A549 (cell line): ENCODE data around the gene NOXA1. TPM values are rescaled to one million over a fixed set of nuclear protein-coding genes. Genes with fewer than 3 reads are reported as not detected.

ENCODE experiments used
- ATAC-seq, 2 experiments: fragments of 200-7000 bp in 1 of 2; fragments of >200 bp in 1 of 2; cut with Nextera tagmentation in 1 of 2; cut with Tn5 transposase in 1 of 2; 3 replicates each; pipeline versions ENCODE4 v1.8.0 to v1.9.1; 2018 to 2020; ENCODE audit warnings: mild to moderate bottlenecking in 1 of 2, moderate library complexity in 1 of 2
- CTCF ChIA-PET: fragments of 300-600 bp; sonication (Branson Sonifier 250); formaldehyde crosslinking; extraction: SDS; loops from one replicate; lab custom pipeline; 2021; ENCODE audit warnings: antibody characterized with exemption, inconsistent platforms; lab: Yijun Ruan, JAX
- POLR2A ChIA-PET: fragments of 350-600 bp; formaldehyde crosslinking; extraction: SDS; loops from one replicate; lab custom pipeline; 2021; ENCODE audit warnings: antibody characterized with exemption, inconsistent platforms; lab: Yijun Ruan, JAX
- DNase-seq, 2 experiments: peaks; one replicate each; pipeline versions ENCODE4 v3.0.0 to v3.0.0-alpha.2; 2011 to 2016; ENCODE audit warnings: low read depth in 1 of 2, low spot score in 1 of 2
- FAIRE-seq: peaks from 2 replicates; lab custom pipeline; 2011; peaks lifted over from hg19 to GRCh38; lab: Jason Lieb, UNC
- H3K27ac ChIP-seq, 2 experiments: fragments of >200 bp; sonication (Bioruptor Twin); formaldehyde crosslinking; 3 replicates each; pipeline ENCODE4 v1.5.1; 2016 to 2017
- H3K4me1 ChIP-seq: fragments of >200 bp; sonication (Bioruptor Twin); formaldehyde crosslinking; 3 replicates; pipeline ENCODE4 v1.6.1; 2016
- H3K4me2 ChIP-seq: fragments of >200 bp; sonication (Bioruptor Twin); formaldehyde crosslinking; 3 replicates; pipeline ENCODE4 v1.6.1; 2016
- H3K4me3 ChIP-seq: fragments of >200 bp; sonication (Bioruptor Twin); formaldehyde crosslinking; 3 replicates; pipeline ENCODE4 v1.5.1; 2016
- H3K9me3 ChIP-seq: fragments of >200 bp; sonication (Bioruptor Twin); formaldehyde crosslinking; 3 replicates; pipeline ENCODE4 v1.6.1; 2016
- ATOH8 ChIP-seq: fragments of 250-450 bp; sonication (Bioruptor Pico); IDR thresholded peaks from 2 replicates; pipeline ENCODE4 v1.5.0; 2020; ENCODE audit warnings: low read depth, mild to moderate bottlenecking, moderate library complexity
- BHLHE40 ChIP-seq: IDR thresholded peaks from 2 replicates; pipeline ENCODE4 v1.6.1; 2012; ENCODE audit warnings: low read depth, low read length, inconsistent platforms
- CHD2 ChIP-seq: fragments of 150-350 bp; IDR thresholded peaks from 2 replicates; pipeline ENCODE4 v1.6.1; 2014; ENCODE audit warnings: low read length; ENCODE audit not compliant: partially characterized antibody
- E2F6 ChIP-seq: IDR thresholded peaks from 2 replicates; pipeline ENCODE4 v1.6.1; 2012; ENCODE audit warnings: low read depth, borderline replicate concordance
- HOXB5 ChIP-seq: fragments of 250-450 bp; sonication (Bioruptor Pico); IDR thresholded peaks from 2 replicates; pipeline ENCODE4 v1.5.0; 2020; ENCODE audit warnings: mild to moderate bottlenecking, moderate library complexity
- MYC ChIP-seq: IDR thresholded peaks from 2 replicates; pipeline ENCODE4 v1.6.1; 2012; ENCODE audit warnings: mild to moderate bottlenecking, inconsistent platforms, low read length, improper control_type of control experiment, borderline replicate concordance
- PBX3 ChIP-seq: IDR thresholded peaks from 2 replicates; pipeline ENCODE4 v1.6.1; 2012
- PHF8 ChIP-seq: fragments of 200-600 bp; sonication (generic); IDR thresholded peaks from 2 replicates; pipeline ENCODE4 v1.6.1; 2016; ENCODE audit warnings: low read depth, mild to moderate bottlenecking, antibody characterized with exemption, moderate library complexity, borderline replicate concordance
- POLR2A ChIP-seq: IDR thresholded peaks from 2 replicates; pipeline ENCODE4 v1.6.1; 2012; ENCODE audit warnings: mild to moderate bottlenecking, low read length
- POLR2AphosphoS2 ChIP-seq: conservative IDR thresholded peaks from 2 replicates; pipeline ENCODE4 v1.6.1; 2012; ENCODE audit warnings: low read length, improper control_type of control experiment, inconsistent platforms
- REST ChIP-seq: fragments of 200-600 bp; sonication (generic); IDR thresholded peaks from 2 replicates; pipeline ENCODE4 v1.6.1; 2016; ENCODE audit warnings: antibody characterized with exemption, mild to moderate bottlenecking, moderate library complexity
- USF2 ChIP-seq: fragments of 450-650 bp; IDR thresholded peaks from 2 replicates; pipeline ENCODE4 v1.6.1; 2014; ENCODE audit warnings: antibody characterized with exemption
- WGBS: methylation state at CpG from one replicate; pipeline ENCODE4 v1.1.6; 2017; ENCODE audit errors: missing lambda C conversion rate; 5-methylcytosine and 5-hydroxymethylcytosine counted together
- polyA plus RNA-seq, 4 experiments: library from polyadenylated mRNA; depleted of rRNA in 3 of 4; stranded (reverse); fragments of >200 nt; fragmentation: RNase III in 1 of 4; extraction: RNeasy Plus Mini Kit Qiagen cat#74134 plus additional on column Dnase treatment in 1 of 4; gene quantifications; 2 replicates in 3 of 4; 3 replicates in 1 of 4; pipeline ENCODE4 v1.2.3, GENCODE V29; 2011 to 2017

NOXA1 gene
- polyA plus RNA-seq, 2 of the 4 experiments (the other 2 are of a cell fraction), result 0.44 to 1.5 TPM

- Histone ChIP-seq H3K4me3 (no peak overlapping the region), H3K4me1 (peaks cover 17% of the 10 kb centered on the region), H3K27ac (no peak overlapping the region), H3K4me2 (no peak overlapping the region), H3K9me3 (no peaks in the 10 kb centered on the region)
- no peak for DNase-seq
- 92% methylated on average over 7 of the region's 23 CpGs for whole genome bisulfite sequencing
- no peak for FAIRE-seq
- TF ChIP-seq REST, result no peak
- no peak for TF ChIP-seq USF2
- no peak for TF ChIP-seq ATOH8 (CRISPR knock-in tag)
- TF ChIP-seq MYC, result no peak
- TF ChIP-seq PHF8, result no peak
- no peak for TF ChIP-seq POLR2AphosphoS2
- no peak for TF ChIP-seq HOXB5 (CRISPR knock-in tag)
- no peak for TF ChIP-seq CHD2
- TF ChIP-seq BHLHE40, result no peak
- TF ChIP-seq E2F6, result no peak
- POLR2A ChIA-PET, result no interaction called here
- CTCF ChIA-PET, result interaction anchor here (1.3 kb wide), 1 partner anchor 8 kb away, joined by 5 read pairs; no protein-coding TSS in a partner anchor
- no peak for ATAC-seq
Observed at GRCh38 chr9:137416006-137416562, 7.1 kb upstream of the NOXA1 start.

GRCh38 chr9:137416563-137417151, 6.5 kb upstream of the NOXA1 start:
- FAIRE-seq (no peak), DNase-seq (no peak), ATAC-seq (no peak)
- ChIA-PET CTCF (interaction anchor here (0.8 to 1.3 kb wide), 2 partner anchors 9 to 130 kb away, joined by 3 to 5 read pairs; no protein-coding TSS in a partner anchor), POLR2A (no interaction called here)
- TF ChIP-seq PBX3 (no peak), POLR2AphosphoS2 (no peak), POLR2A (no peak), HOXB5 (CRISPR knock-in tag) (no peak)
- H3K27ac ChIP-seq, result no peak overlapping the region
- no peaks in the 10 kb centered on the region for H3K9me3 ChIP-seq
- H3K4me2 ChIP-seq, result no peak overlapping the region
- no peak overlapping the region for H3K4me3 ChIP-seq
- WGBS, result 94% methylated on average over 18 of the region's 45 CpGs
- H3K4me1 ChIP-seq, result peaks cover 14% of the 10 kb centered on the region
